GM23338 (cell line): Measurements from ENCODE around the gene YIF1A. TPM values are rescaled to one million over a fixed set of nuclear protein-coding genes. Genes with fewer than 3 reads are reported as not detected.

Source experiments
- ATAC-seq: fragments of 200-7000 bp; cut with Tn5 transposase; 3 replicates; pipeline ENCODE4 v1.9.1; 2020
- DNase-seq: peaks from one replicate; pipeline ENCODE4 v3.0.0-alpha.2; 2015; ENCODE audit warnings: low spot score
- H2AFZ ChIP-seq: fragments of 200-600 bp; sonication (generic); 2 replicates; pipeline ENCODE4 v1.8.0; 2016; ENCODE audit warnings: antibody characterized with exemption, mild to moderate bottlenecking, moderate library complexity
- H3F3A ChIP-seq: fragments of 200-600 bp; sonication (generic); replicated peaks from 2 replicates; pipeline ENCODE4 v1.8.0; 2017; ENCODE audit warnings: antibody characterized with exemption, mixed run types, low read depth
- H3K27ac ChIP-seq: fragments of 200-600 bp; sonication (generic); 2 replicates; pipeline ENCODE4 v1.6.1; 2016; ENCODE audit warnings: low read depth
- H3K27me3 ChIP-seq: fragments of 200-600 bp; sonication (generic); 2 replicates; pipeline ENCODE4 v1.8.0; 2016; ENCODE audit warnings: mild to moderate bottlenecking, mixed run types, moderate library complexity; ENCODE audit not compliant: insufficient read depth
- H3K36me3 ChIP-seq: fragments of 200-600 bp; sonication (generic); 2 replicates; pipeline ENCODE4 v1.8.0; 2016; ENCODE audit warnings: mild to moderate bottlenecking; ENCODE audit not compliant: insufficient read depth
- H3K4me1 ChIP-seq: fragments of 200-600 bp; sonication (generic); 2 replicates; pipeline ENCODE4 v1.8.0; 2016; ENCODE audit warnings: mild to moderate bottlenecking, moderate library complexity; ENCODE audit not compliant: insufficient read depth
- H3K4me2 ChIP-seq: fragments of 200-600 bp; sonication (generic); 2 replicates; pipeline ENCODE4 v1.7.1; 2017; ENCODE audit warnings: mixed run types
- H3K4me3 ChIP-seq: fragments of 200-600 bp; sonication (generic); 2 replicates; pipeline ENCODE4 v1.6.1; 2016; ENCODE audit warnings: mixed run types
- H3K79me2 ChIP-seq: fragments of 200-600 bp; sonication (generic); replicated peaks from 2 replicates; pipeline ENCODE4 v1.8.0; 2017; ENCODE audit warnings: mild to moderate bottlenecking; ENCODE audit not compliant: insufficient read depth
- H3K9me2 ChIP-seq: fragments of 200-600 bp; sonication (generic); 2 replicates; pipeline ENCODE4 v1.8.0; 2017; ENCODE audit not compliant: insufficient read depth
- H4K20me1 ChIP-seq: fragments of 200-600 bp; sonication (generic); replicated peaks from 2 replicates; pipeline ENCODE4 v1.8.0; 2017; ENCODE audit warnings: mild to moderate bottlenecking; ENCODE audit not compliant: insufficient read depth
- H3K27ac Mint-ChIP-seq: 2 replicates; pipeline ENCODE4 v1.8.0; 2020; ENCODE audit warnings: inconsistent platforms, mild to moderate bottlenecking, moderate library complexity, mixed read lengths
- H3K27me3 Mint-ChIP-seq: 3 replicates; pipeline ENCODE4 v1.8.0; 2022; ENCODE audit warnings: low read depth, mild to moderate bottlenecking, moderate library complexity, mixed read lengths, inconsistent platforms; ENCODE audit not compliant: insufficient read depth, poor library complexity
- H3K36me3 Mint-ChIP-seq: 3 replicates; pipeline ENCODE4 v1.8.0; 2021; ENCODE audit warnings: low read depth, mild to moderate bottlenecking, inconsistent platforms, moderate library complexity, mixed read lengths
- H3K4me1 Mint-ChIP-seq: 3 replicates; pipeline ENCODE4 v1.8.0; 2020; ENCODE audit warnings: mild to moderate bottlenecking, inconsistent platforms, mixed read lengths
- H3K4me3 Mint-ChIP-seq: 3 replicates; pipeline ENCODE4 v1.8.0; 2021; ENCODE audit warnings: moderate library complexity, mild to moderate bottlenecking, inconsistent platforms, mixed read lengths
- H3K9me3 Mint-ChIP-seq: 3 replicates; pipeline ENCODE4 v1.8.0; 2020; ENCODE audit warnings: moderate library complexity, mild to moderate bottlenecking, inconsistent platforms, mixed read lengths
- CTCF ChIP-seq, 2 experiments: fragments of 200-600 bp in 1 of 2; sonication (generic) in 1 of 2; conservative IDR thresholded peaks; 2 replicates each; pipeline versions ENCODE4 v1.5.1 to v1.6.1; 2016 to 2017; ENCODE audit warnings: antibody characterized with exemption in 2 of 2, low read depth in 2 of 2, mild to moderate bottlenecking in 2 of 2, moderate library complexity in 1 of 2
- JUNB ChIP-seq: IDR thresholded peaks from one replicate; pipeline ENCODE4 v1.6.1; 2016; ENCODE audit warnings: antibody characterized with exemption; ENCODE audit not compliant: unreplicated experiment
- ZNF462 ChIP-seq: fragments of 250-450 bp; sonication (Bioruptor Pico); IDR thresholded peaks from 2 replicates; pipeline ENCODE4 v1.5.0; 2020; ENCODE audit warnings: mild to moderate bottlenecking, moderate library complexity
- polyA plus RNA-seq: library from polyadenylated mRNA; unstranded; fragments of >200 nt; fragmentation: Nextera tagmentation; extraction: Ambion mirVana; gene quantifications from 2 replicates; pipeline ENCODE4 v1.2.1, GENCODE V29; 2016
- total RNA-seq: library from RNA; depleted of rRNA; stranded (reverse); fragments of >200 nt; shearing (Covaris generic); gene quantifications from 2 replicates; pipeline ENCODE4 v1.2.3, GENCODE V29; 2014

Gene YIF1A
- total and polyA plus RNA-seq, 2 experiments from 2014 or later, result 75.6 to 87.0 TPM

DNA sequence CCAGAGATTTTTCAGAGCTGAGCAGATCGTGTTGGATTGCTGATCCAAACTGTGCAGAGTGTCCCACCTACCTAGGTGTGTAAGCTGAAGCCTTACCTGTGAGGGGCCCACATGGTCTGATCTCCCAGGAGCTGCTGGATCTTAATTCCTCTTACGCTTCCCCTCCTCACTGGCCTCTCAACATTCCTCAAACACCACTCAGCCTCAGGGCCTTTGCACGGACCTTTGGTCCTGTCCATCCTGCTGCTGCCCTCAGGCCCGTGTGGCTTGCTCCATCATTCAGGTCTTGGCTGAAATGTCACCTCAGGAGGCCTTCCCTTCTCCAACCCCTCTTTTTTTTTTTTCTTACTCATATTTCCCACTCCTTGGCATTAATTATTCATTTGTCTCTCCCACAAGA is 41.6 kb downstream of the YIF1A start:
- H3K4me1 Mint-ChIP-seq, result no peaks in the 10 kb centered on the region

More for the DNA sequence above, 41.6 kb downstream of the YIF1A start:
- Mint-ChIP-seq H3K4me3 (no peak overlapping the region), H3K27me3 (peaks cover 14% of the 10 kb centered on the region), H3K9me3 (no peaks in the 10 kb centered on the region; the same call in 2 of the 3 replicates), H3K27ac (no peak overlapping the region), H3K36me3 (no peaks in the 10 kb centered on the region; the same call in 2 of the 3 replicates)
- Histone ChIP-seq H3K9me2 (no peaks in the 10 kb centered on the region), H4K20me1 (no peaks in the 10 kb centered on the region), H3K4me3 (no peak overlapping the region), H3K27me3 (no peaks in the 10 kb centered on the region), H3K4me1 (no peaks in the 10 kb centered on the region), H3K27ac (no peak overlapping the region), H3K4me2 (no peak overlapping the region), H3K36me3 (no peaks in the 10 kb centered on the region), H2AFZ (no peak overlapping the region), H3K79me2 (no peaks in the 10 kb centered on the region), H3F3A (no peaks in the 10 kb centered on the region)
- no peak for ATAC-seq
- TF ChIP-seq JUNB (no peak), CTCF (conservative IDR thresholded peaks at IDR 0.05; ENCODE audit: low read depth in 2 of 2) (no peak), ZNF462 (CRISPR knock-in tag) (no peak)
- DNase-seq, result no peak
